Upper lobe of left lung (tissue), 4 donors: ENCODE data around the gene IL22RA2.

Experiments
- EP300 ChIP-seq, 4 donors: sonication (generic); formaldehyde crosslinking; IDR thresholded peaks; one replicate each; pipeline ENCODE4 v1.5.1; 2017; ENCODE audit warnings: antibody characterized with exemption in 4 of 4, control low read depth in 2 of 4
- POLR2A ChIP-seq, 4 donors: fragments of 450-650 bp; IDR thresholded peaks; one replicate each; pipeline ENCODE4 v1.5.1; 2016 to 2017; ENCODE audit warnings: antibody characterized with exemption in 4 of 4, mild to moderate bottlenecking in 2 of 4
- POLR2AphosphoS5 ChIP-seq, 2 donors: sonication (generic); formaldehyde crosslinking; IDR thresholded peaks; one replicate each; pipeline ENCODE4 v1.5.1; 2017; ENCODE audit warnings: antibody characterized with exemption in 2 of 2
- TF ChIP-seq, protein P1 (sequence below), 6 experiments: fragments of 450-650 bp in 4 of 6; fragments of 200-600 bp in 2 of 6; sonication (generic) in 2 of 6; IDR thresholded peaks; one replicate each; pipeline ENCODE4 v1.5.1; 2016 to 2019; ENCODE audit warnings: antibody characterized with exemption in 6 of 6

GRCh38 chr6:137134483-137134882 is 39.0 kb downstream of the IL22RA2 start:
- TF ChIP-seq POLR2AphosphoS5 (IDR thresholded peaks at IDR 0.05) (no peak), POLR2A (IDR thresholded peaks at IDR 0.05) (no peak), EP300 (IDR thresholded peaks at IDR 0.05) (no peak)
- TF ChIP-seq, protein P1, sequence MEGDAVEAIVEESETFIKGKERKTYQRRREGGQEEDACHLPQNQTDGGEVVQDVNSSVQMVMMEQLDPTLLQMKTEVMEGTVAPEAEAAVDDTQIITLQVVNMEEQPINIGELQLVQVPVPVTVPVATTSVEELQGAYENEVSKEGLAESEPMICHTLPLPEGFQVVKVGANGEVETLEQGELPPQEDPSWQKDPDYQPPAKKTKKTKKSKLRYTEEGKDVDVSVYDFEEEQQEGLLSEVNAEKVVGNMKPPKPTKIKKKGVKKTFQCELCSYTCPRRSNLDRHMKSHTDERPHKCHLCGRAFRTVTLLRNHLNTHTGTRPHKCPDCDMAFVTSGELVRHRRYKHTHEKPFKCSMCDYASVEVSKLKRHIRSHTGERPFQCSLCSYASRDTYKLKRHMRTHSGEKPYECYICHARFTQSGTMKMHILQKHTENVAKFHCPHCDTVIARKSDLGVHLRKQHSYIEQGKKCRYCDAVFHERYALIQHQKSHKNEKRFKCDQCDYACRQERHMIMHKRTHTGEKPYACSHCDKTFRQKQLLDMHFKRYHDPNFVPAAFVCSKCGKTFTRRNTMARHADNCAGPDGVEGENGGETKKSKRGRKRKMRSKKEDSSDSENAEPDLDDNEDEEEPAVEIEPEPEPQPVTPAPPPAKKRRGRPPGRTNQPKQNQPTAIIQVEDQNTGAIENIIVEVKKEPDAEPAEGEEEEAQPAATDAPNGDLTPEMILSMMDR (IDR thresholded peaks at IDR 0.05), result no peak
